Stomach (tissue), 9 donors: ENCODE measurements around the gene VEGFA. TPM values are rescaled to one million over a fixed set of nuclear protein-coding genes. Genes with fewer than 3 reads are reported as not detected.

Experiments
- DNase-seq, 2 donors: peaks; one replicate each; pipeline versions ENCODE4 v3.0.0 to v3.0.0-alpha.2; 2013 to 2019
- H3K27ac ChIP-seq, 5 donors: fragments of 200-600 bp in 4 of 5; sonication (generic) in 4 of 5; one replicate each; pipeline ENCODE4 v1.5.1; 2013 to 2019; ENCODE audit warnings: mild to moderate bottlenecking in 1 of 5, moderate library complexity in 1 of 5
- H3K27me3 ChIP-seq, 3 donors: fragments of 200-600 bp; sonication (generic); one replicate each; pipeline ENCODE4 v1.5.1; 2017 to 2019; ENCODE audit warnings: mixed run types in 1 of 3
- H3K36me3 ChIP-seq, 4 donors: fragments of 200-600 bp; sonication (generic); 1 replicate in 3 of 4; 2 replicates in 1 of 4; pipeline ENCODE4 v1.5.1; 2016 to 2019
- H3K4me1 ChIP-seq, 4 donors: fragments of 200-600 bp; sonication (generic); one replicate each; pipeline ENCODE4 v1.5.1; 2016 to 2019
- H3K4me3 ChIP-seq, 4 donors: fragments of 200-600 bp; sonication (generic) in 3 of 4; one replicate each; pipeline ENCODE4 v1.5.1; 2016 to 2019; ENCODE audit warnings: mild to moderate bottlenecking in 1 of 4
- H3K9me3 ChIP-seq, 4 donors: fragments of 200-600 bp; sonication (generic); one replicate each; pipeline ENCODE4 v1.5.1; 2016 to 2019
- CTCF ChIP-seq, 7 experiments: fragments of 450-650 bp in 4 of 7; fragments of 200-600 bp in 3 of 7; sonication (generic) in 3 of 7; IDR thresholded peaks; one replicate each; pipeline ENCODE4 v1.5.1; 2016 to 2019; ENCODE audit warnings: antibody characterized with exemption in 7 of 7, control low read depth in 2 of 7, mild to moderate bottlenecking in 1 of 7
- EP300 ChIP-seq: sonication (generic); formaldehyde crosslinking; IDR thresholded peaks from one replicate; pipeline ENCODE4 v1.6.1; 2017; ENCODE audit warnings: antibody characterized with exemption
- POLR2A ChIP-seq, 4 donors: fragments of 450-650 bp; IDR thresholded peaks; one replicate each; pipeline ENCODE4 v1.6.1; 2016; ENCODE audit warnings: antibody characterized with exemption in 4 of 4, control low read depth in 2 of 4, mild to moderate bottlenecking in 1 of 4, moderate library complexity in 1 of 4
- POLR2AphosphoS5 ChIP-seq, 3 donors: sonication (generic); formaldehyde crosslinking; IDR thresholded peaks; one replicate each; pipeline ENCODE4 v1.6.1; 2016; ENCODE audit warnings: antibody characterized with exemption in 3 of 3
- WGBS, 5 donors: extraction: QIAGEN DNeasy Blood & Tissue Kit in 3 of 5; methylation state at CpG; one replicate each; pipeline versions ENCODE4 v1.1.5 to v1.1.7; 2013 to 2018; 5-methylcytosine and 5-hydroxymethylcytosine counted together
- intact Hi-C: fragments of 100-400 bp; cut with DNase I; formaldehyde crosslinking; loops from one replicate; pipeline ENCODE4 v1.15.1; 2023; ENCODE audit warnings: low total_unique reads
- polyA plus RNA-seq, 3 donors: library from polyadenylated mRNA; stranded (reverse); fragments of 200-250 nt; gene quantifications; one replicate each; pipeline ENCODE4 v1.2.3, GENCODE V29; 2013
- total RNA-seq, 5 donors: library from RNA; depleted of rRNA; stranded (reverse); fragments of >200 nt; gene quantifications; one replicate each; pipeline versions ENCODE4 v1.1.0 to v1.2.3, GENCODE V29; 2014 to 2016
- donor health status: healthy with polysubstance abuse.
- donor health status: Bipolar disorder and iron deficiency.
- donor health status: healthy.

Gene VEGFA
- total and polyA plus RNA-seq, 8 donors: 28.6 to 438 (median 235) TPM

- TF ChIP-seq POLR2AphosphoS5 (IDR thresholded peaks at IDR 0.05): no peak
- no peak for TF ChIP-seq EP300
- no peak for TF ChIP-seq POLR2A (IDR thresholded peaks at IDR 0.05)
- no peak for TF ChIP-seq CTCF (IDR thresholded peaks at IDR 0.05)
- peaks cover 0 to 7% (median 0%) of the 10 kb centered on the region in 3 donors for H3K27me3 ChIP-seq
- intact Hi-C loops: no loop called here
- no peaks in the 10 kb centered on the region for H3K9me3 ChIP-seq
- H3K4me3 ChIP-seq: no peak overlapping the region
- H3K27ac ChIP-seq: no peak overlapping the region
- WGBS, 5 donors: 81 to 86% (median 84%) methylated on average over 10 of the region's 10 CpGs
- DNase-seq: no peak
- no peaks in the 10 kb centered on the region for H3K36me3 ChIP-seq
- peaks cover 7 to 27% (median 18%) of the 10 kb centered on the region in 4 donors for H3K4me1 ChIP-seq
These were observed 47.0 kb upstream of the VEGFA start for GRCh38 chr6:43722920-43723545.

- intact Hi-C loops: no loop called here
- 36 to 47% (median 43%) methylated on average over 7 to 9 of the region's 9 CpGs for WGBS, 5 donors
- Histone ChIP-seq H3K4me1 (peaks cover 7 to 27% (median 16%) of the 10 kb centered on the region in 4 donors), H3K4me3 (no peak overlapping the region), H3K36me3 (no peaks in the 10 kb centered on the region), H3K27me3 (peaks cover 0 to 7% (median 0%) of the 10 kb centered on the region in 3 donors), H3K27ac (peak overlapping the region in 4 of 5 donors; percentile 3 to 71 (median 24)), H3K9me3 (no peaks in the 10 kb centered on the region)
- TF ChIP-seq POLR2A (IDR thresholded peaks at IDR 0.05) (no peak), CTCF (IDR thresholded peaks at IDR 0.05) (peak in 5 of 7 experiments; percentile 22 to 87 (median 68)), POLR2AphosphoS5 (IDR thresholded peaks at IDR 0.05) (peak in 1 of 3 donors; percentile 52)
- peak; percentile 89 to 93 for DNase-seq
These were observed 46.2 kb upstream of the VEGFA start for GRCh38 chr6:43723737-43724295.

- intact Hi-C loops: no loop called here
- TF ChIP-seq POLR2A (IDR thresholded peaks at IDR 0.05) (no peak), CTCF (IDR thresholded peaks at IDR 0.05) (no peak), POLR2AphosphoS5 (IDR thresholded peaks at IDR 0.05) (no peak), EP300 (no peak)
- 55 to 76% (median 63%) methylated on average over 2 of the region's 2 CpGs for WGBS, 5 donors
These were observed 45.7 kb upstream of the VEGFA start for GRCh38 chr6:43724354-43724753.

GRCh38 chr6:43724914-43725642, 44.9 kb upstream of the VEGFA start:
- Histone ChIP-seq H3K4me3 (no peak overlapping the region), H3K27ac (peak overlapping the region in 4 of 5 donors; percentile 28 to 71 (median 50)), H3K4me1 (peaks cover 7 to 27% (median 16%) of the 10 kb centered on the region in 4 donors), H3K27me3 (no peaks in the 10 kb centered on the region), H3K36me3 (no peaks in the 10 kb centered on the region), H3K9me3 (peaks cover 0 to 4% (median 3%) of the 10 kb centered on the region in 4 donors)
- WGBS, 5 donors: 17 to 33% (median 28%) methylated on average over 14 to 17 of the region's 17 CpGs
- peak; percentile 91 to 96 for DNase-seq
- peak in 1 of 4 donors; percentile 32 for TF ChIP-seq POLR2A (IDR thresholded peaks at IDR 0.05)
- TF ChIP-seq EP300: no peak
- TF ChIP-seq POLR2AphosphoS5 (IDR thresholded peaks at IDR 0.05): peak in 2 of 3 donors; percentile 93 to 94
- intact Hi-C loops: no loop called here

More at GRCh38 chr6:43724354-43724753, 45.7 kb upstream of the VEGFA start:
- peak overlapping the region in 4 of 5 donors; percentile 3 to 71 (median 34) for H3K27ac ChIP-seq
- H3K4me3 ChIP-seq: no peak overlapping the region
- peaks cover 7 to 27% (median 16%) of the 10 kb centered on the region in 4 donors for H3K4me1 ChIP-seq
- DNase-seq: no peak
- no peaks in the 10 kb centered on the region for H3K36me3 ChIP-seq
- H3K27me3 ChIP-seq: peaks cover 0 to 3% (median 0%) of the 10 kb centered on the region in 3 donors
- H3K9me3 ChIP-seq: no peaks in the 10 kb centered on the region
